Motor neuron (in vitro differentiated cells): ENCODE measurements around the gene PARD3B. TPM values are rescaled to one million over a fixed set of nuclear protein-coding genes. Genes with fewer than 3 reads are reported as not detected.
A peak's percentile ranks its signal among the peaks of the same experiment; 100 is the strongest.

ENCODE experiments used
- ATAC-seq, 8 experiments: fragments of 200-7000 bp; cut with Tn5 transposase; replicated peaks in 6 of 8; 2 replicates each; pipeline ENCODE4 v1.8.0; 2021; ENCODE audit warnings: mild to moderate bottlenecking in 8 of 8, moderate library complexity in 8 of 8
- H3K27ac ChIP-seq, 2 donors: fragments of 250-450 bp; sonication (Bioruptor Pico); 2 replicates each; pipeline ENCODE4 v1.9.0; 2021; ENCODE audit warnings: antibody characterized with exemption in 2 of 2, mild to moderate bottlenecking in 2 of 2, moderate library complexity in 1 of 2
- H3K4me1 ChIP-seq, 2 donors: fragments of 250-450 bp; sonication (Bioruptor Pico); replicated peaks in 1 of 2; 2 replicates each; pipeline ENCODE4 v1.6.1; 2021; ENCODE audit warnings: antibody characterized with exemption in 2 of 2, mild to moderate bottlenecking in 2 of 2, moderate library complexity in 1 of 2
- H3K4me3 ChIP-seq, 5 donors: fragments of 250-450 bp; sonication (Bioruptor Pico); 2 replicates each; pipeline ENCODE4 v1.9.0; 2021; ENCODE audit warnings: antibody characterized with exemption in 5 of 5, mild to moderate bottlenecking in 5 of 5, moderate library complexity in 4 of 5
- WGBS, 10 experiments: fragments of 450-650 bp; shearing (Covaris generic); methylation state at CpG; one replicate each; pipeline ENCODE4 v1.0.0; 2022; 5-methylcytosine and 5-hydroxymethylcytosine counted together
- in situ Hi-C, 9 experiments: fragments of 400-800 bp; cut with MboI; loops; one replicate each; pipeline ENCODE4 v1.15.0; 2021; ENCODE audit warnings: low sequenced_read_pairs in 9 of 9, low pct_unique_long_range_greater_than_20kb in 2 of 9; ENCODE audit not compliant: unreplicated experiment in 9 of 9
- total RNA-seq, 8 experiments: library from RNA; unstranded; fragments of 300-600 nt; gene quantifications; 2 replicates each; pipeline versions ENCODE4 v1.2.3 to v1.2.4, GENCODE V29; 2022

Gene PARD3B
- total RNA-seq, 8 experiments from 2014 or later: 3.1 to 24.3 (median 10.4) TPM

DNA sequence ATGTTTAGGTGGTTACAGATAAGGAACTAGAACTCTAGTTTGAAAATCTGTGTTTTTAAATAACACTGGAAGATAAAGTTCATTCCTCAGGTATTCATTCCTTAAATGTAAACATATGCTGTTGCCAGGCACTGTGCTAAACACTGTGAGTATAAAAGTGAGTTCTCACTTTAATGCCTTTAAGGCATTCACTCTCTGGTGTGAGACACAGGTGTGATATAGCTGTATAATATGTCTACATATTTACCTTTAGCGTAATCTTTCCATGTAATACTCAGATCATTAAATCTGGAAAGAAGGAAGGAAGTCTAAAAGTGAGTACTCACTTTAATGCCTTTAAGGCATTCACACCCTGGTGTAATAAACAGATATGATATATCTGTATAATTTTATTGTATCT lies 472.6 kb downstream of the PARD3B start:
- H3K4me3 ChIP-seq: no peak overlapping the region
- ATAC-seq: no peak
- WGBS, 10 experiments: 83 to 100% (median 100%) methylated on average over 1 of the region's 1 CpG; no CpG with 5 or more reads in 1 of the 10 experiments
- no peak overlapping the region for H3K27ac ChIP-seq
- peaks cover 1 to 7% of the 10 kb centered on the region in 2 donors for H3K4me1 ChIP-seq
- in situ Hi-C loops: no loop called here

DNA sequence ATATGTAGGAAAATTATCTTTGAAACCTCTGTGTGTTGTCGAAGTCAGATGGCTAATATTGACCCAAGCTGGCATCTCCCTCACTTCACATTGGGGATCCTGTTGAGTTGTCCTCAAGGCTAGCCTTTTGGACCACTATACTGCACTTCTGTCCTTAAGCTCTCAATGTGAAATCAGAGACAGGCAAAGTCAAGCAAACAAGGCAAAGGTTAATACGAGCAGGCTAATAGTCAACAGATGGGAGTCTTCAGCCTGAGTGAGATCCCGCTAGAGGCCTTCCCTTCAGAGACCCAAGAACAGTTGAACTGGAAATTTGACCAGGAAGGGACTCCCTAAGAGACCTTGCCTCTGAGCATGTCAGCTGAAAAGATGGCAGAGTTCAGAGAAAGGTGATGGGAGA lies 475.4 kb downstream of the PARD3B start:
- no peak for ATAC-seq
- WGBS, 10 experiments: 74 to 100% (median 90%) methylated on average over 1 to 3 of the region's 3 CpGs; no CpG with 5 or more reads in 4 of the 10 experiments
- Histone ChIP-seq H3K4me3 (no peak overlapping the region), H3K4me1 (peaks cover 12 to 21% of the 10 kb centered on the region in 2 donors), H3K27ac (no peak overlapping the region)
- in situ Hi-C loops: no loop called here

DNA sequence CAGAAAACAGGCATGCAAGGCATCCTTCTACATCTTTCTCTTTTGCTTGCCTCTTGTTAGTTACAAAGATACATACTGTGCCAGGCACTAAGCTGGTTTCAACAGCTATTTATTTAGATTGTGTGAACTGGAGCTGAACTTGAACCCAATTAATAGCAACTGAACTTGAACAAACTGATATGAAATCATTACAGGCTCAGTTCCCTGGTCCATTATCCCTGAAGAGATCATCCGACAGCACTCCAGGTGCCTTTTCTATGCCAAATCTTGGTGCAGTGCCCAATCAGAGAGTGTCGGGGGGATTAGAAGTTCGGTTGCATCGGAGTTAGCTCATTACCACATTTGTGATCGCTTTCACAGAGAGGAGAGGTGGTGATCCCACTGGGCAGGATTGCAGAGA lies 477.6 kb downstream of the PARD3B start:
- in situ Hi-C loops: no loop called here
- Histone ChIP-seq H3K4me3 (no peak overlapping the region), H3K4me1 (peaks cover 9 to 23% of the 10 kb centered on the region in 2 donors), H3K27ac (no peak overlapping the region)
- 60 to 100% (median 96%) methylated on average over 1 to 5 of the region's 5 CpGs; no CpG with 5 or more reads in 2 of the 10 experiments for WGBS, 10 experiments
- no peak for ATAC-seq

DNA sequence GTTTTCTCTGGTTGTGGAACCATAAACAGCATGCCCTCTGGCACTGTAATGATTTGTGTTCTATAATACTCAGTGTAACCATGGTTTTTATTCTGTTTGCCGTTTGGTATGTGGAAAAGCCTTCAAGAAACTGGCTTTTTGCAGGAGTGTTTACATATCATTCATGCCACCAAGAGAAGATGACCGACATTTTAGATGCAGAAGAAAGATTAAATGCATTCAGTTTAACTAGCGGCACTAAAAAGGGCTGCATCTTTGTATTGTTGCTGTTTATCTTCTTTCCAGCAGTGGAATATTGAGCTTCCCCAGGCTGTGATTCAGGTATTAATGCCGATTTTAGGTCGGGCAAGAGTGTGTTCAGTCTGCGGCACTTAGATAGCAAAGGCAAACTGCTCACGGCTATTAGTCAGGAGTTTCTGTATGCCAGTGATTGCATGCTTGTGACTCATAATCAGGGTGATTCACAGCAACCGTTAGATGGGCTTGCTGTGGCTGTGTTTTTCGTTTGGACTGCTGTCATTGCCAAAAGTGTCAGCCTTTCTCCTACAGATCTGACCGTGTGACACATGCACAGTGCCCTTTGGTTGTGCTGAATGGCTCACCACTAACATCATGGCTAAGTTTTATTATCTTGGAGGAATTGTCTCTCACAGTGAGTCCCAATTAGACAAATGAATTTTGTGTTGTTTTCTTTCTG lies 479.7 kb downstream of the PARD3B start:
- in situ Hi-C loops: no loop called here
- peaks cover 9 to 23% of the 10 kb centered on the region in 2 donors for H3K4me1 ChIP-seq
- peak; percentile 87 to 99 (median 98) for ATAC-seq
- 7 to 68% (median 24%) methylated on average over 3 to 9 of the region's 10 CpGs; no CpG with 5 or more reads in 1 of the 10 experiments for WGBS, 10 experiments
- H3K27ac ChIP-seq: peak overlapping the region in 1 of 2 donors; percentile 37
- H3K4me3 ChIP-seq: no peak overlapping the region

DNA sequence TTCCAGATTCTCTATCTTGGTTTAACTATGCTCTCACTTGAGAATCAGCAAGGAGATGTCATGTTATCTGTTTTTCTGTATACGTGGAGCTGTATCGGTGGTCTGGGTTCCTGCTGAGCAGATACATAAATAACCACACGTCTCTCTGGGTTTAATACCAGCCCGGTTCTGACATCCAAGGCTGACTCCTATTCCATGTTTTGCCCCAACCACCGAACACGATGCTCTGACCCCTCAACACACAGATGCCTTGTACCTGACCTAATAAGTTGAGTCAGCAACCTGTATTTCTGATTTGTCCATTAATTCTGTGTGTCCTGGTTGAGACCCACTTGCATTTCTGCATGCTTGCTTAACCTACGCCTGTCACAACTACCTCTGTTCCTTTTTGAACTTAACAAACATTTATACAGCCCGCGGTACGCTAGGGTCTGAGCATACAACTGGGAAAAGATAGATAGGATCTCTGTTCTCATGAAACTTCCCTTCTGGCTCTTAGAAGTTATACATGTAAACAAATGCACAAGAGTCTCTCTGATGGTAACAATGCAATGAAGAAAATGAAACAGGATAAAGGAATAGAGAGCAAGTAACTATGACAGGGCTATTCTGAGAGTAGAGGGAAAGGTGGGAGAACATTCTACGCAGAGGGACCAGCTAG lies 480.4 kb downstream of the PARD3B start:
- H3K4me1 ChIP-seq: peaks cover 9 to 23% of the 10 kb centered on the region in 2 donors
- in situ Hi-C loops: no loop called here
- no peak overlapping the region for H3K4me3 ChIP-seq
- 80 to 100% (median 95%) methylated on average over 1 to 11 of the region's 11 CpGs for WGBS, 10 experiments
- H3K27ac ChIP-seq: peak overlapping the region in 1 of 2 donors; percentile 23
- ATAC-seq: peak in 3 of 8 experiments; percentile 13 to 42 (median 40)

DNA sequence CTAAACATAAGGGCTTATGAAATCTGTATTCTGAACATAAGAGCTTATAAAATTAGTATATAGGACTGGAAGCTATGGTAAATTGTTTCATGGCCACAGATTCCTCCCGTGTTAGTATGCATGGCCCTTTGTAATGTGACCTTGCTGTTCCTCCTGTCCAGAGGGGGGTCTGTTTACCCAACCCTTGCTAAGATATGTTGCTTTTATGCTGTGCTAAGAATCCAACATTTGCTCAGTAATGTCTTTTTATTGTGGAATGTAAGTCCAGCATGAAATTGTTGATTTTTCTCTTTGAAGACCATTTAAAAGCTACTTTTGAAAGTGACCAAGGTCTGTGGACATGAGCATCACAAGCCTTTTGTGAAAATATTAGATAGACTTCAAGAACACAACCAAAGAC lies 485.4 kb downstream of the PARD3B start:
- in situ Hi-C loops: no loop called here
- ATAC-seq: peak in 1 of 8 experiments; percentile 22
- Histone ChIP-seq H3K4me1 (peaks cover 2 to 4% of the 10 kb centered on the region in 2 donors), H3K4me3 (no peak overlapping the region), H3K27ac (no peak overlapping the region)
- 60 to 100% (median 67%) methylated on average over 1 of the region's 1 CpG; no CpG with 5 or more reads in 5 of the 10 experiments for WGBS, 10 experiments

DNA sequence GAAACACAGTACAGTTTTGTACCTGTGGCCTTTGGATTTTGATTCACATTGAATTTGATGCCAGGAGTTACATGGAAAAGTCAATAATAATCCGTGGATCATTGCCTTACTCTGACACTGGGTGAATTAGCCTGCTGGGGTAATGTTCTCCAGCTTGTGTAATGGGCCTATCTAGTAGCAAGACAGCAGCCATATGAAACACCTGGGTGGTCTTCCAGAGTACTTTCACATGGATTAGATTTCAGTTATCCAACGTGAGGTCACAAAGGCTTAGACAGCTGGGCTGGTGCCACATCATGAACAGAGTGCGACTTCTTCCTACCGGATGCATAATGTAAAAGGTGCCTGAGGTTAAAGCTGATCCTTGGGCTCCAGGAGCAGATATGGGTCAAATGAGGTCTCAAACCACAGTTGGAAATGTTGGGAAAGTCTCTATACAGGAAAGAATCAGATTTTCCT lies 486.8 kb downstream of the PARD3B start:
- Histone ChIP-seq H3K4me3 (no peak overlapping the region), H3K4me1 (no peaks in the 10 kb centered on the region), H3K27ac (no peak overlapping the region)
- no peak for ATAC-seq
- in situ Hi-C loops: no loop called here
- 42 to 100% (median 60%) methylated on average over 1 to 4 of the region's 4 CpGs; no CpG with 5 or more reads in 3 of the 10 experiments for WGBS, 10 experiments

DNA sequence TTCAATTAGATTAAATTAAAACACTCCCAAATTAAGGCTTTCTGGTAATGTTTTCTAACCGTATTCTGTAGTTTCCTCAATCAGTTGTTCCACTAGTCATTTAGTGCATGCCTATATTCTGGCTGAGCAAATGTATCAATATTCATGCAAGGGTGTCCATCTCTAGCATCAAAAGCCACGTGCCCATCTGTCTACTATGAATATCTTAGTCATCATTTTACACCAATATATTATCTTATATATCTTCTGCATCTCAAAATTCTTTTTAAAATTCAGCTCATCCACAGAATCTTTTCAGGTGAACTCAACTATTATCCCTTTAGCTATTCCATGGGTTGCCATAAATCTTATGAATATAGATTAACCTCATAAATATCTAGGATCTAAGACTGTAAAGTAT lies 488.2 kb downstream of the PARD3B start:
- in situ Hi-C loops: no loop called here
- H3K4me3 ChIP-seq: no peak overlapping the region
- no peaks in the 10 kb centered on the region for H3K4me1 ChIP-seq
- peak in 1 of 8 experiments; percentile 21 for ATAC-seq
- WGBS, 10 experiments: 10 to 90% (median 68%) methylated on average over 1 to 2 of the region's 2 CpGs; no CpG with 5 or more reads in 2 of the 10 experiments
- H3K27ac ChIP-seq: no peak overlapping the region

DNA sequence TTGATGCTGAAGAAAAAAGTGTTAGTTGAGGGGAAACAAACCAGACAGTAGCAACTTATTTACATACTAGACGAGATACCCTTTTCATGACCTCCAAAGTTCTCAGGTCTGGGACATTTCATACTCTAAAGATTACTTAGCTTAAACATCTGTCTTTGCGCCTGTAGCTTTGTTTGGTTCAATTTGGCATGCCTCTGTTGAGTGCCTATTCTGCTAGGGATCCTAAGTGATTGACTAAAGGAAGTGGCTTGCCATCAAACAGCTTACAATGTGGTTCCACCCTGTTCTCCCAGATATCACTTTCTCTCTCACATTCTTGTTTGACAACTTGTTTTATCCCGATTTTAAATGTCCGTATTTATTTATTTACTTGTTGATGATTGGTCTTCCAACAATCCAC lies 488.8 kb downstream of the PARD3B start:
- ATAC-seq: no peak
- 29 to 100% (median 91%) methylated on average over 2 to 4 of the region's 4 CpGs for WGBS, 10 experiments
- no peak overlapping the region for H3K4me3 ChIP-seq
- no peaks in the 10 kb centered on the region for H3K4me1 ChIP-seq
- in situ Hi-C loops: no loop called here
- no peak overlapping the region for H3K27ac ChIP-seq

DNA sequence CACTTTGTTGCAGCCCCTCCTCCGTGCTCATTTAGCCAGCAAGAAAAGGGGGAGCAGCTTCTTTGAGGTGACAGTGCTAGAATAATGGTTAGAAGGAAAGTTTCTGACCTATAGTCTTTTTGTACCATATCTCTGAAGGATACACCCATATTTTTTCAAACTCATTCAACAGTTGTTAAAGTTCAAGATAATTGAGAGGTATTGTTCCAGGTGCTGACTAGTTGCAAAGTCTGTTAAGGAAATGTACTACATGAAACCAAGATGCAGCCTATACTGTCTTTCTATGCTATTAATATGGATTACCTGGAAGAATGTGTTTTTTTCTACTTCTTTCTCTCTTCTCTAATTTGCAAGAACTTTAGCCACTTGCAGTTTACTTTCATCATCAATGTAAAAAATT lies 495.0 kb downstream of the PARD3B start:
- H3K27ac ChIP-seq: no peak overlapping the region
- in situ Hi-C loops: no loop called here
- H3K4me1 ChIP-seq: no peaks in the 10 kb centered on the region
- H3K4me3 ChIP-seq: no peak overlapping the region
- WGBS, 10 experiments: 86 to 100% (median 95%) methylated on average over 1 of the region's 1 CpG; no CpG with 5 or more reads in 4 of the 10 experiments
- ATAC-seq: no peak

DNA sequence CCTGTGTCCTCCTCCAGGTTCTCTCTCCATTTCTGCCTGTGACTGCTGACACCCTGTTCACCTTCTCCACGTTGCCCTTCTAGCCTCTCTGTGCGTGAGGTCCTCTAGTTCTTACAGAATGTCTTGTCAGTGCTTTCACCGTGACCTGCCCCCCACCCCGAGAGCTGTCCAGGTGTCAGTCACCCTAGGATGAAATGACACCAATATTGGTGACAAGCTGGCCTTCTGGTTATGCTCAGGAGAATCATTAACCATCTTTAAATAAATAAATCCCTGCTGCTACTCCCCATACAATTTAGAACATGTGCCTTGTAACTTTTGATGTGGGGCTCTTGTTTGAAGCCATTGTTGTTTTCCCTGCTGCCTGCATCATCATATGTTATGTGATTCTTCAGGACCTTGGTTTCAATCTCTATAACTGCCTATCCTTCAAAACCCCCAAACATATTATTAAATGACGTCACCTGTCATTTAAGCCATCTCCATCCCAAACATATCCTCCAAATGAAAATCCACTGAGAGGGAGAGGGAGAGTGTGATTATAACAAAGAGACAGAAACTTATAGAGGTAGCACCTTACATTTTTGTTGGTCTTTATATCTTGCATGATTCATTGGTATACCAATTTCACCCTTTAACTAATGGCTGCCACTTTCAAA lies 496.3 kb downstream of the PARD3B start:
- no peak for ATAC-seq
- in situ Hi-C loops: no loop called here
- 50 to 90% (median 64%) methylated on average over 1 to 5 of the region's 5 CpGs; no CpG with 5 or more reads in 1 of the 10 experiments for WGBS, 10 experiments

DNA sequence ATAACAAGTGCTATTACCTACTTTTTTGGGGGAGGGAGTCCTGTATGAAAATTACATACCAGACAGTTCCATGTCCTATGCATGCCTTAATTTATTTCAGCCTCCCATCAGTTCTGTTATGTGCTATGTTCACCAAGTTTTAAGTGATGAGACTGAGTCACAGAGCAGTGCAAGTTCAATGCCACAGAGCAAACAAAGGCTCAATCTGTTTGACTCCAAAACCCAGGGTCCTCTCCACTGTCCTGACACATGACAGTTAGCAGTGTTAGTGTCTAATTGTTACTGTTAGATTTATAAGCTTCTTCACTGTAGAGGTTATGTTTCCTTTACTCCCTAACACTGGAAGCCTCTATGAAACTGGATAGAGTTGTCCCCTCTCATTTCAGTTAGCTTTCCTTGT lies 498.0 kb downstream of the PARD3B start:
- Histone ChIP-seq H3K27ac (no peak overlapping the region), H3K4me3 (no peak overlapping the region), H3K4me1 (peaks cover 0 to 5% of the 10 kb centered on the region in 2 donors)
- in situ Hi-C loops: no loop called here
- no peak for ATAC-seq

More for the DNA sequence above, 496.3 kb downstream of the PARD3B start:
- no peak overlapping the region for H3K27ac ChIP-seq
- H3K4me1 ChIP-seq: no peaks in the 10 kb centered on the region
- H3K4me3 ChIP-seq: no peak overlapping the region

DNA sequence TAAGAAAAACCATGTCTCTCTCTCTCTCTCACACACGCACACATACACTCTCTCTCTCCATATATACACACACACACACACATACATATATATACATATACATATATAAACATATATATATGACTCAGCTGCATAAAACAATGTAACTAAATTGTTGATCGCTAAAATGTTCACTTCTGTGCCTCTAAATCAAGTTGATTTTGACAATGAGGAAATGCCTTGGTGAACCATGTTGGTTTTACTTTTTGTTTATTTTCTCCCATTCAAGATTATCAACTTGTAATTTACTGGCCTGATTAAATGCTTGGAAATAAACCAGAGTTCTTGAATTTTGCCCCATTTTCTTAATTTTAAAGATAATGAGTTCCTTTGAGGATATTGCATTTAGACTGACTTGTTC lies 500.4 kb downstream of the PARD3B start:
- H3K4me1 ChIP-seq: peaks cover 0 to 5% of the 10 kb centered on the region in 2 donors
- 71 to 100% (median 93%) methylated on average over 1 to 2 of the region's 2 CpGs; no CpG with 5 or more reads in 2 of the 10 experiments for WGBS, 10 experiments
- in situ Hi-C loops: no loop called here
- H3K27ac ChIP-seq: no peak overlapping the region
- H3K4me3 ChIP-seq: no peak overlapping the region
- no peak for ATAC-seq
